Muscle layer of duodenum (tissue), 2 donors: ENCODE results near the gene CLCNKA.

Source experiments
- H3K27ac ChIP-seq: one replicate; pipeline ENCODE4 v1.7.0; 2013; ENCODE audit warnings: mild to moderate bottlenecking, low read length
- H3K27me3 ChIP-seq: one replicate; pipeline ENCODE4 v1.7.0; 2013; ENCODE audit warnings: low read depth, mild to moderate bottlenecking, control low read depth, low read length
- H3K36me3 ChIP-seq, 2 donors: one replicate each; pipeline ENCODE4 v1.7.0; 2013; ENCODE audit warnings: low read length in 2 of 2, control low read depth in 1 of 2, mild to moderate bottlenecking in 1 of 2; ENCODE audit not compliant: insufficient read depth in 2 of 2, control insufficient read depth in 1 of 2
- H3K4me1 ChIP-seq, 2 donors: one replicate each; pipeline ENCODE4 v1.7.0; 2013; ENCODE audit warnings: low read length in 2 of 2, mild to moderate bottlenecking in 2 of 2, control low read depth in 1 of 2, moderate library complexity in 1 of 2; ENCODE audit not compliant: insufficient read depth in 2 of 2, control insufficient read depth in 1 of 2
- H3K4me3 ChIP-seq, 2 donors: one replicate each; pipeline ENCODE4 v1.7.0; 2013; ENCODE audit warnings: low read length in 2 of 2, low read depth in 1 of 2, mild to moderate bottlenecking in 1 of 2
- H3K9me3 ChIP-seq, 2 donors: one replicate each; pipeline ENCODE4 v1.7.0; 2013; ENCODE audit warnings: low read length in 2 of 2, control low read depth in 1 of 2, mild to moderate bottlenecking in 1 of 2; ENCODE audit not compliant: control insufficient read depth in 1 of 2
- donor health status: healthy.

Gene CLCNKA

GRCh38 chr1:15988856-15989736 lies 32.7 kb upstream of the CLCNKA start:
- Histone ChIP-seq H3K4me1 (no peaks in the 10 kb centered on the region), H3K36me3 (no peaks in the 10 kb centered on the region)

GRCh38 chr1:15989776-15990175 lies 32.1 kb upstream of the CLCNKA start:
- H3K4me3 ChIP-seq = no peak overlapping the region
- no peak overlapping the region for H3K27ac ChIP-seq
- peaks cover 0 to 5% of the 10 kb centered on the region in 2 donors for H3K4me1 ChIP-seq
- H3K9me3 ChIP-seq = no peaks in the 10 kb centered on the region
- no peaks in the 10 kb centered on the region for H3K36me3 ChIP-seq
- H3K27me3 ChIP-seq = no peaks in the 10 kb centered on the region

More at GRCh38 chr1:15988856-15989736, 32.7 kb upstream of the CLCNKA start:
- no peak overlapping the region for H3K4me3 ChIP-seq
- no peak overlapping the region for H3K27ac ChIP-seq
- H3K27me3 ChIP-seq = no peaks in the 10 kb centered on the region
- no peaks in the 10 kb centered on the region for H3K9me3 ChIP-seq

GRCh38 chr1:15991427-15992186 lies 30.2 kb upstream of the CLCNKA start:
- peaks cover 0 to 5% of the 10 kb centered on the region in 2 donors for H3K4me1 ChIP-seq

GRCh38 chr1:15992187-15992553 lies 29.7 kb upstream of the CLCNKA start:
- no peaks in the 10 kb centered on the region for H3K27me3 ChIP-seq
- no peak overlapping the region for H3K4me3 ChIP-seq
- no peaks in the 10 kb centered on the region for H3K36me3 ChIP-seq
- H3K4me1 ChIP-seq = peaks cover 0 to 5% of the 10 kb centered on the region in 2 donors
- no peak overlapping the region for H3K27ac ChIP-seq
- no peaks in the 10 kb centered on the region for H3K9me3 ChIP-seq

More at GRCh38 chr1:15991427-15992186, 30.2 kb upstream of the CLCNKA start:
- H3K27ac ChIP-seq = no peak overlapping the region
- no peaks in the 10 kb centered on the region for H3K36me3 ChIP-seq
- no peaks in the 10 kb centered on the region for H3K27me3 ChIP-seq
- H3K4me3 ChIP-seq = no peak overlapping the region
- no peaks in the 10 kb centered on the region for H3K9me3 ChIP-seq

- Histone ChIP-seq H3K4me3 (no peak overlapping the region), H3K27me3 (no peaks in the 10 kb centered on the region), H3K27ac (no peak overlapping the region), H3K4me1 (peaks cover 0 to 5% of the 10 kb centered on the region in 2 donors), H3K9me3 (no peaks in the 10 kb centered on the region), H3K36me3 (no peaks in the 10 kb centered on the region)
These were observed 29.0 kb upstream of the CLCNKA start for GRCh38 chr1:15992582-15993500.

GRCh38 chr1:15993666-15994065 lies 28.2 kb upstream of the CLCNKA start:
- H3K4me1 ChIP-seq = peaks cover 0 to 5% of the 10 kb centered on the region in 2 donors
- no peak overlapping the region for H3K4me3 ChIP-seq
- H3K27me3 ChIP-seq = no peaks in the 10 kb centered on the region
- no peaks in the 10 kb centered on the region for H3K36me3 ChIP-seq
- no peaks in the 10 kb centered on the region for H3K9me3 ChIP-seq
- no peak overlapping the region for H3K27ac ChIP-seq

- H3K4me1 ChIP-seq = peaks cover 0 to 5% of the 10 kb centered on the region in 2 donors
- H3K27ac ChIP-seq = no peak overlapping the region
- H3K36me3 ChIP-seq = no peaks in the 10 kb centered on the region
- no peaks in the 10 kb centered on the region for H3K9me3 ChIP-seq
- H3K4me3 ChIP-seq = no peak overlapping the region
- no peaks in the 10 kb centered on the region for H3K27me3 ChIP-seq
These were observed 27.8 kb upstream of the CLCNKA start for GRCh38 chr1:15994081-15994480.

- Histone ChIP-seq H3K9me3 (no peaks in the 10 kb centered on the region), H3K27ac (no peak overlapping the region)
These were observed 27.1 kb upstream of the CLCNKA start for GRCh38 chr1:15994590-15995351.

GRCh38 chr1:15997076-15997585 lies 24.7 kb upstream of the CLCNKA start:
- H3K36me3 ChIP-seq = no peaks in the 10 kb centered on the region
- H3K4me1 ChIP-seq = peaks cover 0 to 5% of the 10 kb centered on the region in 2 donors
- no peak overlapping the region for H3K27ac ChIP-seq
- H3K9me3 ChIP-seq = no peaks in the 10 kb centered on the region
- H3K4me3 ChIP-seq = no peak overlapping the region
- no peaks in the 10 kb centered on the region for H3K27me3 ChIP-seq

More at GRCh38 chr1:15994590-15995351, 27.1 kb upstream of the CLCNKA start:
- Histone ChIP-seq H3K36me3 (no peaks in the 10 kb centered on the region), H3K4me3 (no peak overlapping the region), H3K4me1 (peaks cover 0 to 5% of the 10 kb centered on the region in 2 donors), H3K27me3 (no peaks in the 10 kb centered on the region)

- H3K27ac ChIP-seq = no peak overlapping the region
- no peaks in the 10 kb centered on the region for H3K36me3 ChIP-seq
- H3K9me3 ChIP-seq = no peaks in the 10 kb centered on the region
- no peaks in the 10 kb centered on the region for H3K27me3 ChIP-seq
- H3K4me3 ChIP-seq = no peak overlapping the region
- H3K4me1 ChIP-seq = peaks cover 0 to 5% of the 10 kb centered on the region in 2 donors
These were observed 24.1 kb upstream of the CLCNKA start for GRCh38 chr1:15997637-15998280.
